Muscle layer of colon (tissue), 2 donors: ENCODE measurements around the gene ENAM.
"Not testable (repeated sequence)": the region's sequence is repeated elsewhere in the genome, so short reads cannot be mapped to it uniquely, and the experiment has no call there.

ENCODE experiments used
- H3K27ac ChIP-seq: one replicate; pipeline ENCODE4 v1.7.0; 2013; ENCODE audit warnings: low read depth, mild to moderate bottlenecking, low read length, moderate library complexity
- H3K27me3 ChIP-seq, 2 donors: one replicate each; pipeline ENCODE4 v1.7.0; 2013; ENCODE audit warnings: low read length in 2 of 2, mild to moderate bottlenecking in 2 of 2; ENCODE audit not compliant: insufficient read depth in 2 of 2, control insufficient read depth in 1 of 2
- H3K36me3 ChIP-seq: one replicate; pipeline ENCODE4 v1.7.0; 2013; ENCODE audit warnings: mild to moderate bottlenecking, low read length; ENCODE audit not compliant: insufficient read depth
- H3K4me1 ChIP-seq: one replicate; pipeline ENCODE4 v1.7.0; 2013; ENCODE audit warnings: mild to moderate bottlenecking, low read length; ENCODE audit not compliant: insufficient read depth
- H3K4me3 ChIP-seq, 2 donors: one replicate each; pipeline ENCODE4 v1.7.0; 2013; ENCODE audit warnings: low read length in 2 of 2, low read depth in 1 of 2, mild to moderate bottlenecking in 1 of 2, moderate library complexity in 1 of 2
- H3K9ac ChIP-seq: one replicate; pipeline ENCODE4 v1.7.0; 2013; ENCODE audit warnings: low read length
- H3K9me3 ChIP-seq: one replicate; pipeline ENCODE4 v1.7.0; 2013; ENCODE audit warnings: mild to moderate bottlenecking, low read length
- donor health status: abdominal sarcoma.
- donor health status: Adenocarcinoma of cecum.

The ENAM gene

DNA sequence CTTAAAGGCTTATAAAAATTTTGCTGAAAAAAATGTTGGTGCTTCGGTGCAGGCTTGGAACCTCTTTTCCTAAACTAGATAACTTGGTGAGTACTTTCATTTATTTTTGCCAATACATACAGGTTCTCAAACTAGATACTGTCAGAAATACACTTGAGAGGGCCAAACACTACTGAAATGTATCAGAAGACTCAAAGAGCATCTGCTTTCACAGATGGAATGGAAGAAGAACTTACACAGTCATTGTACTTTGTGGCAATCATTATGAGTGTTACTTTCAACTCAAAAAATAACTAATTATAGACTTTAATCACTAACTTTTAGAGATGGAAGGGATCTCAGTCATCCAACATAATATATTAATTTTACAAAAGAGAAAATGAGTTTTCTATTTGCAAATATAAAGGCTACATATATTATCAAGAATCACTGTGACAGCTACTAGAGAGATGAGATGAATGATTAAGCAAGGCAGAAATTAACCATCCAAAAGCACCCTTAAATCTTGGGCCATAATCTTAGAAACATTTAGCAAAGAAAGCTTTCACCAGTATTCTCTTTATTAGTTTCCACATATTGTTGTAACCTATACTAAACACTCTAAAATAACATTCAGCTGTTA lies 1.0 kb downstream of the ENAM start:
- Histone ChIP-seq H3K27ac (no peak overlapping the region), H3K4me3 (no peak overlapping the region), H3K36me3 (no peaks in the 10 kb centered on the region), H3K4me1 (no peaks in the 10 kb centered on the region), H3K27me3 (no peaks in the 10 kb centered on the region), H3K9me3 (no peaks in the 10 kb centered on the region), H3K9ac (no peak overlapping the region)

DNA sequence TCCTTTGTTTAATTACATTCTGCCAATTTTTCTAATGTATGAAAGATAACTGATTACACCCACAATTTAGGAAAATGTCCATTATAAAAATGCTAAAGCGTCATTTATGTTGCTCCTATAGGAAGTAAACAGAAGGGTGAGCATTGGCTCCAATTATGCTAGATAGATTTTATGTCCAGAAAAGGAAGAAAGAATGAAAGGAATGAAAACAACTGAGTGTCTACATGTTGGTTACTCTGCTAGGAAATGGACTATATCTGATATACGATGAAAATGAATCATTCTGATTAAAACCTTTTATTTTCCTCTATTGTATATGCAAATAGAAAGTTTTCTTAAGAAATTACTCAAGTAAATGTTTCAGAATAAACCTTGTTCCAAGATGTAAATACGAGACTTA lies 1.6 kb downstream of the ENAM start:
- Histone ChIP-seq H3K9me3 (no peaks in the 10 kb centered on the region), H3K4me1 (no peaks in the 10 kb centered on the region), H3K27ac (no peak overlapping the region)

GRCh38 chr4:70632028-70632427 lies 3.5 kb downstream of the ENAM start:
- Histone ChIP-seq H3K9me3 (no peaks in the 10 kb centered on the region), H3K4me1 (no peaks in the 10 kb centered on the region), H3K9ac (no peak overlapping the region), H3K36me3 (no peaks in the 10 kb centered on the region), H3K4me3 (no peak overlapping the region), H3K27ac (no peak overlapping the region), H3K27me3 (no peaks in the 10 kb centered on the region)

More for the DNA sequence above, 1.6 kb downstream of the ENAM start:
- Histone ChIP-seq H3K4me3 (no peak overlapping the region), H3K9ac (no peak overlapping the region), H3K27me3 (no peaks in the 10 kb centered on the region), H3K36me3 (no peaks in the 10 kb centered on the region)

DNA sequence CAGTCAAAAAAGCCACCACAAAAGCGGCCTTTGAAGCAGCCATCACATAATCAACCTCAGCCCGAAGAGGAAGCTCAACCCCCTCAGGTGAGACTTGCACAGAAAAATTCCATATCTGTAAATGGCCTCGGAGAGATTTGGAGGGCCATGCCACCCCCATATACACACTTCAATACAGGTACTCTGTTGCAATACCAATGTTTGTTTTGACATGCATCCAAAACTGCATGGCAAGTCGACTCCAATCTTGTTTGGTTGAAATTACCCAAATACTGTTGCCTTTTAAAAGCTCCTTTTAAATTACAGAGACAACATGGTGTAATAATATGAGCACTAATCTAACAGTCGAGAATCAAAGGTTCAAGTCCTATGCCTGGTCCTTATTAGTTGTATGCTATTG lies 5.9 kb downstream of the ENAM start:
- H3K4me1 ChIP-seq: no peaks in the 10 kb centered on the region
- H3K27ac ChIP-seq: no peak overlapping the region
- H3K9me3 ChIP-seq: no peaks in the 10 kb centered on the region
- H3K36me3 ChIP-seq: no peaks in the 10 kb centered on the region
- H3K27me3 ChIP-seq: no peaks in the 10 kb centered on the region
- H3K4me3 ChIP-seq: no peak overlapping the region
- H3K9ac ChIP-seq: no peak overlapping the region

DNA sequence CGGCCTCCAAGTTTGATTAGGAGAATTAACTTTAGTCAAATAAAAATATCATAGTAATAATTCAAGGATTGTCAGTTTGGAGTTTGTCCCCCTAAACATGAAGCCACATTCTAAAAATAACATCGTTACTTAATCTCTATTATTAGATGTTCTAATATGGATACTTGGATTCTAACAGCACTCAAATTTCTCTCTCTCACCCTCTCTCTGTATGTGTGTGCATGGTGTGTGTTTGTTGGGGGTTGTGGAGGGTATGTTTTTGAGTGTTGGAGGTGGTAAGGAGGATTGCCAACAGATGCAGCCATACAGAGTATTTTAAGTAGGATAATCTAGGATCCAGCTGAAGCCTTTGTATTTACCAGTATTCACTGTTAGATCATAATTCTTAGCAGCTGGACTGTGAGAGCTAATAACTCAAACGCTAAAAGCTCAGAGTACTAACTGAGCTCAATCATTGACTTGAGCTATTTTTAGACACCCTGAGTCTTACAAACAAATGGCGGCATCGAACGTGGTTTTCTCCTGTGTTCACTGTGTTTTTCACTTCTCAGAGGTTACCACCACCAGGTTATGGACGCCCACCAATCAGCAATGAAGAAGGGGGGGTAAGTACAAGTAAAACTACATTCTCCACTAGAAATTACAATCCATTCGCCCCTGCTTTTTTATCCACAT lies 8.8 kb downstream of the ENAM start:
- H3K9me3 ChIP-seq: no peaks in the 10 kb centered on the region
- H3K27ac ChIP-seq: no peak overlapping the region
- H3K4me1 ChIP-seq: no peaks in the 10 kb centered on the region
- H3K9ac ChIP-seq: no peak overlapping the region
- no peaks in the 10 kb centered on the region for H3K27me3 ChIP-seq
- H3K36me3 ChIP-seq: no peaks in the 10 kb centered on the region
- H3K4me3 ChIP-seq: no peak overlapping the region

- H3K4me1 ChIP-seq: no peaks in the 10 kb centered on the region
- H3K9ac ChIP-seq: no peak overlapping the region
- H3K36me3 ChIP-seq: no peaks in the 10 kb centered on the region
- no peak overlapping the region for H3K4me3 ChIP-seq
- no peaks in the 10 kb centered on the region for H3K27me3 ChIP-seq
- H3K27ac ChIP-seq: no peak overlapping the region
- no peaks in the 10 kb centered on the region for H3K9me3 ChIP-seq
These were observed 11.6 kb downstream of the ENAM start for GRCh38 chr4:70640192-70640591.

- H3K4me3 ChIP-seq, H3K27me3 ChIP-seq, H3K4me1 ChIP-seq, H3K27ac ChIP-seq, H3K9ac ChIP-seq, H3K9me3 ChIP-seq, H3K36me3 ChIP-seq: not testable (repeated sequence)
These were observed 22.2 kb downstream of the ENAM start for GRCh38 chr4:70650741-70651140.

DNA sequence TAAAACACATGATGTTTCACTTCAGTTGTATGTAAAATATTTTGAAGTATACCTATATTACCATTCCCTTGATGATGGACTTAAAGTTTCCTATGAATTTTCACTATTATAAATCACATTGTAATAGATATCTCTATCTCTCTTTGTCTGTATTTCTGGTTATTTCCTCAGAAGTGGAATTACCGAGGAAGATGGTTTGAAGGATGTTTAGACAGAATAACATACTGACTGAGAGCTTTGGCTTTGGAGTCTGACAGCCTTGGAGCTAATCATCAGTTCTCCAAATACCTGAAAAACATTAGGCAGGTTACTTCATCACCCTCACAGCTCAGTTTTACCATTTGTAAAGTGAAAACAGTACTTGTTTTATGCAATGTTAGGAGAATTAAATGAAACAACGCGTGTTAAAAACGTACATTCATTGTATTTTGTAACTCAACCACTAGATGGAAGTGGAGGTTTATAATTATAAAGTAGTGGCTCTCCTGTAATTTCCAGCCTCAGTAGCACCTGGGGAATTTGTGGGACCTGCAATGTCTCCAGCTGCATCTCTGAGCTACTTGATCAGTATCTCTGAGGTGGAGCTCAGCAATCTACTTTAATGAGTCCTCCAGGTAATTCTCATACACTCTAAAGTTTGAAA lies 23.4 kb downstream of the ENAM start:
- Histone ChIP-seq H3K9ac (no peak overlapping the region), H3K4me1 (no peaks in the 10 kb centered on the region), H3K9me3 (no peaks in the 10 kb centered on the region), H3K36me3 (no peaks in the 10 kb centered on the region), H3K27ac (no peak overlapping the region), H3K27me3 (no peaks in the 10 kb centered on the region), H3K4me3 (no peak overlapping the region)

- Histone ChIP-seq H3K4me3 (no peak overlapping the region), H3K27ac (no peak overlapping the region), H3K27me3 (no peaks in the 10 kb centered on the region), H3K9ac (no peak overlapping the region), H3K4me1 (no peaks in the 10 kb centered on the region), H3K9me3 (no peaks in the 10 kb centered on the region), H3K36me3 (no peaks in the 10 kb centered on the region)
These were observed 26.1 kb downstream of the ENAM start for GRCh38 chr4:70654605-70655011.

DNA sequence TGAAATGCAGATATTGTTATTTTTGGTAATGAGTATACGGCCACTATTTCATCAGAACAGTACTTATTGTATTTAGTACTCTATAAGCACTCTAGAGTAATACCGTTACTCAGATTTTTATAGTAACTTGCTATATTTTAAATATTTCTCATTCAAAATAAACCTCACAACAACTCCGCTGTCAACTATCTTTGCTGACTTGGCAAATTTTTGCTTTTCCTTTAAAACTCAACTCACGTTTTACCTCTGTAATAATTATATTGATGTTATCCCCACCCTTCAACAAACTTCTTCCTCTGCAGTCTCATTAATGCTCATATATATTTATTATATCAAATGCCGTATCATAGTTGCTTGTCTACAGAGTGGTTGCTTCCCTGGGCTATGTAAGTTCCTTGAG lies 28.8 kb downstream of the ENAM start:
- Histone ChIP-seq H3K4me1 (no peaks in the 10 kb centered on the region), H3K9ac (no peak overlapping the region), H3K4me3 (no peak overlapping the region), H3K27ac (no peak overlapping the region), H3K9me3 (no peaks in the 10 kb centered on the region), H3K36me3 (no peaks in the 10 kb centered on the region), H3K27me3 (no peaks in the 10 kb centered on the region)

DNA sequence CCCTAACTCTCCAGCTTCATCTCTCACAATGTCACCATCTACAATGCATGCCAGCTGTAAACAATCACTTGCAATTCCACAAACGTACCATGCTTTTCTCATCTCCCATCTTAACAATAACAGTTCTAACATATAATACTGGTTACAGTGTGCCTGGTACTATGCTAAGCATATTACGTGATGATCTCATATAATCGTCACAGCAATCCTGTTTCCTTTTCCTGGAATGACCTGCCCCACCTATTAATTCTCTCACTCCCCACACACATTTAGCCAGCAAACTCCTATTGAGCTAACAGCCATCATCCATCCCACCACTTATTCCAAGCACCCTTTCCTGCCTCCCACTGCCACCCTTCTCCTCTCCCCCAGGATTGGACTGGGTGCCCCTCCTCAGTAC lies 29.9 kb downstream of the ENAM start:
- Histone ChIP-seq H3K36me3 (no peaks in the 10 kb centered on the region), H3K27ac (no peak overlapping the region), H3K4me1 (no peaks in the 10 kb centered on the region), H3K4me3 (no peak overlapping the region), H3K27me3 (no peaks in the 10 kb centered on the region), H3K9me3 (no peaks in the 10 kb centered on the region), H3K9ac (no peak overlapping the region)

DNA sequence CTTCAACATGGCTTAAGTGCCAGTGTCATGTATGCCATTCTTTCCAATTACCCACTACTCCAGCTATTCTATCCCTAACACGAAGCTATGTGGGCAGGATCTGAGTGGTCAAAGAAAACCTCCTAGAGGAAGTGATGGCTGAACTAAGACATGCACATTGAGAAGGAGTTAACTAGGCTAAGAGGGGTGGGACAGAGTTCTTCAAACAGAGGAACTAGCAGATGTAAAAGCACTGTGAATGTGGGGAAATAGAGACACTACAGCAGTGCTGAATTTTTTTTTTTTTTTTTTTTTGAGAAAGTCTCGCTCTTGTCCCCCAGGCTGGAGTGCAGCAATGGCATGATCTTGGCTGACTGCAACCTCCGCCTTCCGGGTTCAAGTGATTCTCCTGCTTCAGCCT lies 31.6 kb downstream of the ENAM start:
- Histone ChIP-seq H3K4me1 (no peaks in the 10 kb centered on the region), H3K27me3 (no peaks in the 10 kb centered on the region), H3K9ac (no peak overlapping the region), H3K4me3 (no peak overlapping the region), H3K27ac (no peak overlapping the region), H3K36me3 (no peaks in the 10 kb centered on the region), H3K9me3 (no peaks in the 10 kb centered on the region)
